GM12878 (cell line): Measurements from ENCODE around the gene CRNKL1. TPM values are rescaled to one million over a fixed set of nuclear protein-coding genes. Genes with fewer than 3 reads are reported as not detected.

Source experiments
- ATAC-seq: fragments of 200-7000 bp; cut with Tn5 transposase; 3 replicates; pipeline ENCODE4 v1.9.1; 2020; ENCODE audit warnings: mild to moderate bottlenecking, moderate library complexity
- BruUV-seq: library from RNA; stranded (reverse); fragments of 400-500 nt; replicated peaks from 2 replicates; lab custom pipeline; 2021; lab: Mats Ljungman, UMichigan
- CTCF ChIA-PET: fragments of 300-600 bp; sonication (Branson Sonifier 250); formaldehyde crosslinking; extraction: SDS; loops from one replicate; lab custom pipeline; 2021; ENCODE audit warnings: inconsistent platforms; lab: Yijun Ruan, JAX
- POLR2A ChIA-PET: fragments of 350-600 bp; formaldehyde crosslinking; extraction: SDS; loops from one replicate; lab custom pipeline; 2021; ENCODE audit warnings: inconsistent platforms; lab: Charles Lee
- RAD21 ChIA-PET: fragments of 300-600 bp; sonication (Branson Sonifier 250); formaldehyde crosslinking; loops from one replicate; lab custom pipeline; 2023; ENCODE audit warnings: antibody characterized with exemption; ENCODE audit not compliant: unreplicated experiment; lab: Charles Lee
- SMC1A ChIA-PET: fragments of 300-600 bp; sonication (Branson Sonifier 250); formaldehyde crosslinking; loops from one replicate; lab custom pipeline; 2023; ENCODE audit not compliant: unreplicated experiment, uncharacterized antibody; lab: Charles Lee
- DNase-seq: peaks from one replicate; pipeline ENCODE4 v3.0.0-alpha.2; 2011; ENCODE audit warnings: low read depth, low spot score
- FAIRE-seq: peaks from 3 replicates; lab custom pipeline; 2011; peaks lifted over from hg19 to GRCh38; lab: Jason Lieb, UNC
- H2AFZ ChIP-seq: 2 replicates; pipeline ENCODE4 v1.6.0; 2011; ENCODE audit warnings: low read depth, low read length, control low read depth; ENCODE audit not compliant: control insufficient read depth
- H3K27ac ChIP-seq: 2 replicates; pipeline ENCODE4 v1.5.1; 2011; ENCODE audit warnings: control low read depth; ENCODE audit not compliant: control insufficient read depth, insufficient read depth
- H3K27me3 ChIP-seq, 2 experiments: replicated peaks in 1 of 2; 2 replicates each; pipeline versions ENCODE4 v1.6.0 to v1.6.1; 2011; ENCODE audit warnings: low read length in 1 of 2; ENCODE audit not compliant: control insufficient read depth in 2 of 2, insufficient read depth in 2 of 2
- H3K36me3 ChIP-seq, 2 experiments: 2 replicates each; pipeline ENCODE4 v1.5.1; 2011; ENCODE audit warnings: low read length in 1 of 2; ENCODE audit not compliant: control insufficient read depth in 2 of 2, insufficient read depth in 2 of 2
- H3K4me1 ChIP-seq: 2 replicates; pipeline ENCODE4 v1.6.1; 2011; ENCODE audit warnings: mild to moderate bottlenecking, low read length, moderate library complexity, mixed read lengths; ENCODE audit not compliant: control insufficient read depth, insufficient read depth
- H3K4me2 ChIP-seq: 2 replicates; pipeline ENCODE4 v1.6.0; 2011; ENCODE audit warnings: control low read depth; ENCODE audit not compliant: control insufficient read depth, insufficient read depth
- H3K4me3 ChIP-seq: fragments of 200-600 bp; sonication (generic); 2 replicates; pipeline ENCODE4 v1.5.1; 2016
- H3K79me2 ChIP-seq: 2 replicates; pipeline ENCODE4 v1.6.0; 2011; ENCODE audit warnings: low read length; ENCODE audit not compliant: control insufficient read depth, insufficient read depth
- H3K9ac ChIP-seq: 2 replicates; pipeline ENCODE4 v1.8.0; 2011; ENCODE audit warnings: low read length, control low read depth, mixed read lengths; ENCODE audit not compliant: control insufficient read depth, insufficient read depth
- H3K9me3 ChIP-seq: replicated peaks from 3 replicates; pipeline ENCODE4 v1.5.1; 2011; ENCODE audit warnings: mild to moderate bottlenecking, low read length; ENCODE audit not compliant: control insufficient read depth, insufficient read depth
- H4K20me1 ChIP-seq: 2 replicates; pipeline ENCODE4 v1.6.0; 2011; ENCODE audit not compliant: control insufficient read depth, insufficient read depth
- HDAC6 ChIP-seq: fragments of 200-600 bp; sonication (generic); IDR thresholded peaks from one replicate; pipeline ENCODE4 v1.8.0; 2017; ENCODE audit warnings: antibody characterized with exemption; ENCODE audit not compliant: unreplicated experiment
- WRNIP1 ChIP-seq: IDR thresholded peaks from 2 replicates; pipeline ENCODE4 v1.6.1; 2011; ENCODE audit warnings: low read depth, low read length, improper control_type of control experiment, borderline replicate concordance
- YBX1 ChIP-seq: fragments of 450-650 bp; IDR thresholded peaks from 2 replicates; pipeline ENCODE4 v1.6.1; 2016; ENCODE audit warnings: antibody characterized with exemption
- WGBS: methylation state at CpG from one replicate; pipeline ENCODE4 v1.1.6; 2016; ENCODE audit warnings: low lambda C conversion rate; ENCODE audit not compliant: insufficient replicate concordance, insufficient coverage; ENCODE audit errors: missing lambda C conversion rate; 5-methylcytosine and 5-hydroxymethylcytosine counted together
- in situ Hi-C: fragments of 300-500 bp; cut with MboI; formaldehyde crosslinking; loops from 9 replicates; pipeline ENCODE4 v1.14.3; 2018; ENCODE audit warnings: mixed read lengths
- intact Hi-C: fragments of 100-400 bp; cut with micrococcal nuclease; formaldehyde crosslinking; loops from one replicate; pipeline ENCODE4 v1.14.2; 2022; ENCODE audit not compliant: unreplicated experiment
- polyA plus RNA-seq, 11 experiments: library from polyadenylated mRNA; depleted of rRNA in 4 of 11; unstranded in 6 of 11; stranded (reverse) in 5 of 11; fragments of >200 nt; fragmentation: Nextera tagmentation in 4 of 11; fragmentation: Illumina TruSeq in 1 of 11; extraction: Ambion mirVana in 4 of 11; extraction: Trizol in 1 of 11; gene quantifications; 1 replicate in 1 of 11; 2 replicates in 10 of 11; pipeline versions ENCODE4 v1.2.1 to v1.2.3, GENCODE V29; 2011 to 2016; ENCODE audit warnings: inconsistent platforms in 2 of 11, missing spikeins in 2 of 11, low read depth in 1 of 11
- total RNA-seq, 4 experiments: library from RNA; depleted of rRNA in 3 of 4; stranded (reverse); fragments of >200 nt in 3 of 4; fragmentation: Illumina TruSeq in 1 of 4; extraction: Trizol in 1 of 4; gene quantifications; 2 replicates each; pipeline versions ENCODE4 v1.2.1 to v1.2.3, GENCODE V29; 2013 to 2021
- TF ChIP-seq, protein P1 (sequence below): fragments of 150-350 bp; IDR thresholded peaks from 2 replicates; pipeline ENCODE4 v1.6.1; 2014; ENCODE audit warnings: mild to moderate bottlenecking, low read depth, low read length
- TF ChIP-seq, protein P2 (sequence below): fragments of 450-650 bp; formaldehyde crosslinking; IDR thresholded peaks from 2 replicates; pipeline ENCODE4 v1.5.0; 2022; ENCODE audit warnings: mild to moderate bottlenecking, missing genetic modification characterization

The CRNKL1 gene
- total and polyA plus RNA-seq, 10 of the 15 experiments (the other 5 are each of a cell fraction or from before 2014, with no cell fraction given) = 9.5 to 28.4 (median 17.5) TPM

DNA sequence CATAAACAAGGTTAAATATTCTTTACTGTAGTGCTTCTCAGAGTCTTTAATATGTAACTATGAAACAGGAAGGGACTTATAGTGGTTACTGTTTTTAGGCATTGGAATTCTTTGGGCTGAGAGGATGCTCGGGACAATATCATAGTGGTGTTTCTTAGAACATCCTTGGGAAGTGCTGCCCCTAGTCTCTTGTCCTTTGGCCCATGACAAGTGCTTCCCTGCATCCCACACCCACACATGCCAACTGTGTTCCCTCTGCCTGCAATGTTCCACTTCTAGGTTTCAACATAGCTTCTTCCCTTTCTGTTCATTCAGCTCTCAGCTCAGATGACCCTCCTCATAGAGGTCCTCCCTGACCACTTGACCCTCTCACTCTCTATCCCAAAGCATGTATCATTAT lies 37.7 kb upstream of the CRNKL1 start:
- no peak overlapping the region for H3K4me3 ChIP-seq
- H3K4me1 ChIP-seq = no peaks in the 10 kb centered on the region
- H3K27me3 ChIP-seq = no peaks in the 10 kb centered on the region; a peak in 1 of 4 replicates
- no peaks in the 10 kb centered on the region for H3K9me3 ChIP-seq
- no TSS peak for BruUV-seq
- H3K4me2 ChIP-seq = no peak overlapping the region
- ChIA-PET POLR2A (no interaction called here), RAD21 (interaction anchor here (2.4 kb wide), 1 partner anchor 148 kb away, joined by 7 read pairs; no protein-coding TSS in a partner anchor), SMC1A (interaction anchor here (0.8 to 1.2 kb wide), 2 partner anchors 147 to 150 kb away, joined by 3 to 4 read pairs; no protein-coding TSS in a partner anchor), CTCF (interaction anchor here (1.4 to 1.6 kb wide), 2 partner anchors 38 to 147 kb away, joined by 3 read pairs; no protein-coding TSS in a partner anchor)
- no peak for TF ChIP-seq YBX1
- TF ChIP-seq, protein P1, sequence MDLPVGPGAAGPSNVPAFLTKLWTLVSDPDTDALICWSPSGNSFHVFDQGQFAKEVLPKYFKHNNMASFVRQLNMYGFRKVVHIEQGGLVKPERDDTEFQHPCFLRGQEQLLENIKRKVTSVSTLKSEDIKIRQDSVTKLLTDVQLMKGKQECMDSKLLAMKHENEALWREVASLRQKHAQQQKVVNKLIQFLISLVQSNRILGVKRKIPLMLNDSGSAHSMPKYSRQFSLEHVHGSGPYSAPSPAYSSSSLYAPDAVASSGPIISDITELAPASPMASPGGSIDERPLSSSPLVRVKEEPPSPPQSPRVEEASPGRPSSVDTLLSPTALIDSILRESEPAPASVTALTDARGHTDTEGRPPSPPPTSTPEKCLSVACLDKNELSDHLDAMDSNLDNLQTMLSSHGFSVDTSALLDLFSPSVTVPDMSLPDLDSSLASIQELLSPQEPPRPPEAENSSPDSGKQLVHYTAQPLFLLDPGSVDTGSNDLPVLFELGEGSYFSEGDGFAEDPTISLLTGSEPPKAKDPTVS = no peak
- no peak for TF ChIP-seq HDAC6
- no peak for TF ChIP-seq WRNIP1
- TF ChIP-seq, protein P2, sequence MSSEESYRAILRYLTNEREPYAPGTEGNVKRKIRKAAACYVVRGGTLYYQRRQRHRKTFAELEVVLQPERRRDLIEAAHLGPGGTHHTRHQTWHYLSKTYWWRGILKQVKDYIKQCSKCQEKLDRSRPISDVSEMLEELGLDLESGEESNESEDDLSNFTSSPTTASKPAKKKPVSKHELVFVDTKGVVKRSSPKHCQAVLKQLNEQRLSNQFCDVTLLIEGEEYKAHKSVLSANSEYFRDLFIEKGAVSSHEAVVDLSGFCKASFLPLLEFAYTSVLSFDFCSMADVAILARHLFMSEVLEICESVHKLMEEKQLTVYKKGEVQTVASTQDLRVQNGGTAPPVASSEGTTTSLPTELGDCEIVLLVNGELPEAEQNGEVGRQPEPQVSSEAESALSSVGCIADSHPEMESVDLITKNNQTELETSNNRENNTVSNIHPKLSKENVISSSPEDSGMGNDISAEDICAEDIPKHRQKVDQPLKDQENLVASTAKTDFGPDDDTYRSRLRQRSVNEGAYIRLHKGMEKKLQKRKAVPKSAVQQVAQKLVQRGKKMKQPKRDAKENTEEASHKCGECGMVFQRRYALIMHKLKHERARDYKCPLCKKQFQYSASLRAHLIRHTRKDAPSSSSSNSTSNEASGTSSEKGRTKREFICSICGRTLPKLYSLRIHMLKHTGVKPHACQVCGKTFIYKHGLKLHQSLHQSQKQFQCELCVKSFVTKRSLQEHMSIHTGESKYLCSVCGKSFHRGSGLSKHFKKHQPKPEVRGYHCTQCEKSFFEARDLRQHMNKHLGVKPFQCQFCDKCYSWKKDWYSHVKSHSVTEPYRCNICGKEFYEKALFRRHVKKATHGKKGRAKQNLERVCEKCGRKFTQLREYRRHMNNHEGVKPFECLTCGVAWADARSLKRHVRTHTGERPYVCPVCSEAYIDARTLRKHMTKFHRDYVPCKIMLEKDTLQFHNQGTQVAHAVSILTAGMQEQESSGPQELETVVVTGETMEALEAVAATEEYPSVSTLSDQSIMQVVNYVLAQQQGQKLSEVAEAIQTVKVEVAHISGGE (CRISPR knock-in tag) = no peak
- intact Hi-C loops (loop anchor here (10.0 kb wide), 2 partner anchors 275 to 505 kb away; partner anchors contain the start of gene INSM1), in situ Hi-C loops (loop anchor here (5.0 kb wide), 1 partner anchor 147 kb away; no protein-coding TSS in a partner anchor)
- no peak overlapping the region for H3K9ac ChIP-seq
- 0% methylated on average over 1 of the region's 1 CpG for WGBS
- H2AFZ ChIP-seq = no peak overlapping the region
- no peak for DNase-seq
- no peak overlapping the region for H3K27ac ChIP-seq
- H3K79me2 ChIP-seq = no peaks in the 10 kb centered on the region
- H4K20me1 ChIP-seq = no peaks in the 10 kb centered on the region
- FAIRE-seq = no peak
- ATAC-seq = no peak
- H3K36me3 ChIP-seq = no peaks in the 10 kb centered on the region
